Fibroblast of pulmonary artery (primary cell): Measurements from ENCODE around the gene SEMA3D.

Experiments
- DNase-seq: peaks from one replicate; pipeline ENCODE4 v3.0.0-alpha.2; 2010; ENCODE audit warnings: low read depth
- H3K4me3 ChIP-seq: replicated peaks from 2 replicates; pipeline ENCODE4 v1.5.1; 2011; ENCODE audit warnings: low read depth, mild to moderate bottlenecking, control low read depth, low read length, moderate library complexity
- CTCF ChIP-seq: IDR thresholded peaks from 2 replicates; pipeline ENCODE4 v1.5.1; 2011; ENCODE audit warnings: mild to moderate bottlenecking, control low read depth, low read length, inconsistent platforms; ENCODE audit errors: missing control alignments

SEMA3D gene

GRCh38 chr7:85186083-85186520, 754 bp downstream of the SEMA3D start:
- peak; percentile 59 for DNase-seq
- TF ChIP-seq CTCF = no peak
- H3K4me3 ChIP-seq = peak overlapping the region; percentile 78

- peak; percentile 75 for DNase-seq
- peak overlapping the region; percentile 78 for H3K4me3 ChIP-seq
- peak; percentile 24 for TF ChIP-seq CTCF
Observed at GRCh38 chr7:85185424-85186082, 1.3 kb downstream of the SEMA3D start.

DNA sequence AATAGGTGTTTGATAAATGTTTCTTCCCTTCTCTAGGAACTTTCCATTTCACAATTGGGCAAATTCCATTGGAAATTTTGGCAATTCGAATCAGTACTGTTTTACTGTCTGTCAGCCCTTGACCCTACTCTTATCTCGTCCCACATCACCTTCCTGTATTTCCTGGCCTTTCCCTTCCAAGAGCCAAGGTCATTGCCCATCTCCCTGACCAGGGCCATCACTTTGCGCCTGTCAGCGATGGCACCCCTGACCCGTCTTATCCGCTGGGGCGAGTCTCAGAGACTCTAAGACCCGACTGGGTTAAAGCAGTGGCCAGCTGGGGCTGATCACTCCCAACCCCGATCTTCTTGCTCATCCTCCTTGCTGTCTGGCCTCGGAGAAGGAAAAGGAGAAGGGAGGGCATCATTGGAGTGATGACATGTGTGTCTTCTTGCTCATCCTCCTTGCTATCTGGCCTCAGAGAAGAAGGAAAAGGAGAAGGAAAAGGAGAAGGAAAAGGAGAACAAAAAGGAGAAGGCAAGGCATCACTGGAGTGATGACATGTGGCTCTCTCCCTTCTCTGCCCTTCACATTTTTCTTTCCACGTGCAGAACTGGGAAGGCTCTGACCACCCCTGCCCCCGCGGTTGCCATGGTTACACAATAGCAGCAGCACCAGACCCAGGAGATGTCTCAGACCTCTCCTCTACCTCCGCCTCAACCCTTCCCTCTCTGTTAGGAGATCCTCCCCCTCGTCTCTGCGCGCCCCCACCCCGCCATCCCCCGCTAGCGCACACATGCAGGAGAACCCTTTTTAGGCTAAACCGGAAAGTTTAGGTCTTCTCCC, 2.0 kb downstream of the SEMA3D start:
- peak; percentile 76 for DNase-seq
- H3K4me3 ChIP-seq = peak overlapping the region; percentile 78
- no peak for TF ChIP-seq CTCF

GRCh38 chr7:85183296-85183695, 3.6 kb downstream of the SEMA3D start:
- TF ChIP-seq CTCF = no peak
- DNase-seq = no peak

DNA sequence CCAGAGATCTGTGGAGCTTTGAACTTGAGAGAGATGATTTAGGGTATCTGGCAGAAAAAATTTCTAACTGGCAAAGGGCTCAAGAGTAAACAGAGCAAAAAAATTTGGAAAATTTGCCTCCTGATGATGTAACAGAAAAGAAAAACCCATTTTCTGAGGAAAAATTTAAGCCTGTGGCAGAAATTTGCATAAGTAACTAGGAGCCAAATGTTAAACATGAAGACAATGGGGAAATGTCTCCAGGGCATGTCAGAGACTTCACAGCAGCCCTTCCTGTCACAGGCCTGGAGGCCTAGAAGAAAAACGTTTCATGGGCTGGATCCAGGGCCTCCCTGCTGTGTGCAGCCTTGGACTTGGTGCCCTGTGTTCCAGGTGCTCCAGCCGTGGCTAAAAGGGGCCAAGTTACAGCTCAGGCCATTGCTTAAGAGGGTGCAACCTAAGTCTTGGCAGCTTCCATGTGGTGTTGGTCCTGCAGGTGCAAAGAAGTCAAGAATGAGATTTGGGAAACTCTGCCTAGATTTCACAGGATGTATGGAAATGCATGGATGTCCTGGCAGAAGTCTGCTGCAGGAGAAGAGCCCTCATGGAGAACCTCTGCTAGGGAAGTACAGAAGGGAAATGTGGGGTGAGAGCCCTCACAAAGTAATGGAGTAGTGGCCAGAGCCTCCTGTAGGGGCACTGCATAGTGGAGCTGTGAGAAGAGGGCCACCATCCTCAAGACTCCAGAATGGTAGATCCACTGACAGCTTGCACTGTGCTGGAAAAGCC, 8.1 kb downstream of the SEMA3D start:
- no peak for DNase-seq
- TF ChIP-seq CTCF = no peak

More at GRCh38 chr7:85183296-85183695, 3.6 kb downstream of the SEMA3D start:
- no peak overlapping the region for H3K4me3 ChIP-seq

GRCh38 chr7:85177316-85177715, 9.5 kb downstream of the SEMA3D start:
- DNase-seq = no peak
- H3K4me3 ChIP-seq = no peak overlapping the region
- no peak for TF ChIP-seq CTCF

More for the DNA sequence above, 8.1 kb downstream of the SEMA3D start:
- H3K4me3 ChIP-seq = no peak overlapping the region
